ENCODE results near the gene SLC35E1.

DNA sequence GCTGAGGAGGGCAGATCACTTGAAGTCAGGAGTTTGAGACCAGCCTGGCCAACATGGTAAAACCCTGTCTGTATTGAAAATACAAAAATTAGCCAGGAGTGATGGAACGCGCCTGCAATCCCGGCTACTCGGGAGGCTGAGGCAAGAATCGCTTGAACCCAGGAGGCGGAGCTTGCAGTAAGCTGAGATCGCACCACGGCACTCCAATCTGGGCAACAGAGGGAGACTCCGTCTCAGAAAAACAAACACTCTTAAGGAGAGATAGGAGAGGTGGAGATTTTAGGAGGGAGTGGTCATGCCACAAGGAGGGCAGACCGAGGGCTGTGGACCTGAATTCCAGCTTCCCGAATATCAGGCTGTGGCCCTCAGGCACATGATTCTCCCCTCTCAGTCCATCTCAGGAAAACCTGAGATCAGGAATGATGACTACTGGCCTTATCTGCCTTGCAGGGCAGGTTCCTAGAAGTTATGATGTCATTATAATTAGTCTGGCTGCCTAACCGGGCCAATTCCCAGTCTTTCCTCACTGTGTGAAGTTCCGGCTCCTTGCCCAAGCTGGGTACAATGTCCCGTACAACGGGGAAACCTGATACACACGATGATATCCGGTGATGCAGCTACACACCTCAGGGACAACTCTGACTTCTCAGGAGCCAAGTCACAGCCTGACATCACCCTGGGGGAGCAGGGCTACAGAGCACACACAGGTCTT, 2.5 kb downstream of the SLC35E1 start:
- TF ChIP-seq CTCF (IDR thresholded peaks at IDR 0.05; ENCODE audit: insufficient read depth, low read length, poor library complexity, severe bottlenecking), result no peak
- TF ChIP-seq EZH2phosphoT487 (conservative IDR thresholded peaks at IDR 0.05; ENCODE audit: low read length), result no peak

Measured in SU-DHL-6 (cell line).